GM21367 (cell line): ENCODE measurements around the gene TMCO4.

Experiments
- ATAC-seq: cut with Tn5 transposase; IDR thresholded peaks from one replicate; pipeline ENCODE4 v1.9.1; 2021; ENCODE audit not compliant: unreplicated experiment

The TMCO4 gene

DNA sequence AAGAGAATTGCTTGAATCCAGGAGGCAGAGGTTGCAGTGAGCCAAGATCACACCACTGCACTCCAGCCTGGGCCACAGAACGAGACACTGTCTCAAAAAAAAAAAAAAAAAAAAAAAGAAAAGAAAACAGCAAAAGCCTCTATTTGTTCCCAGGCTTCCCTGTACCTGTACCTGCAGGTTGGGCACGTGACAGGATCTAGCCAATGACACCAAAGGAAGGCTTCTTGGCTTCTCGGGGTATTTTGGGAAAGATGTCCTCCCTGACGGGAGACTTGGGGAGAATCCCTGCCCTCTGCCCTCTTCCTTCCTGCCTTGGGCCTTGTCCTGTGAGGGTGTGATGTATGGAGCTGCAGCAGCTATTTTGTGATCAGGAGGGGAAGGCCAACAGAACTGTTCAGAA lies 22.8 kb downstream of the TMCO4 start:
- no peak for ATAC-seq

DNA sequence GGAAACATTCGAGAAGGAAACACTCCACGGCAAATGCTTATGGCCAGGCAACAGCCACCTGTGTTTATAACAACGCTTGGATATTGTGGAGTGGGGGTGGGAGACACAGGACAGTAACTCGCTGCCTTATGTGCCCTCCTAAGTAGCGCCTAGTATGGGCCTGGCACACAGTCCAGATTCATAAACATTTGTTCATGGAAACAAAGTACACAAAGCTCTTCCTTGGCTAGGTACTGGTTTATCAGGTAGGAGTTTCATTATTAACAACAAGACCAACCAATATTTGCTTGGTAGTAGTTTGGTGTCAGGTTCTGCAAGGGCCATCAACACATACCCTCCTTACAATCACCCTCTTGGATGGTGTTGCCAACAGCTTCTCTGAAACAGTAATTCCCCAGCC lies 23.4 kb downstream of the TMCO4 start:
- no peak for ATAC-seq

DNA sequence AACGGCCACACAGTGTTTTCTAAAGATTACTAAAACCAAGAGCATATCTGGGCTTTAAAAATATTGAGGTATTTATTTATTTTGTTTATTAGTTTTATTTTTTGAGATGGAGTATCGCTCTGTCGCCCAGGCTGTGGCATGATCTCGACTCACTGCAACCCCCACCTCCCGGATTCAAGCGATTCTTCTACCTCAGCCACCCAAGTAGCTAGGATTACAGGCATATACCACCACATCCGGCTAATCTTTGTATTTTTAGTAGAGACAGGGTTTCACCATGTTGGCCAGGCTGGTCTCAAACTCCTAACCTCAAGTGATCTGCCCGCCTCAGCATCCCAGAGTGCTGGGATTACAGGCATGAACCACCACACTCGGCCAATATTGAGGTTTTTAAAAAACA lies 23.9 kb downstream of the TMCO4 start:
- ATAC-seq, result no peak

DNA sequence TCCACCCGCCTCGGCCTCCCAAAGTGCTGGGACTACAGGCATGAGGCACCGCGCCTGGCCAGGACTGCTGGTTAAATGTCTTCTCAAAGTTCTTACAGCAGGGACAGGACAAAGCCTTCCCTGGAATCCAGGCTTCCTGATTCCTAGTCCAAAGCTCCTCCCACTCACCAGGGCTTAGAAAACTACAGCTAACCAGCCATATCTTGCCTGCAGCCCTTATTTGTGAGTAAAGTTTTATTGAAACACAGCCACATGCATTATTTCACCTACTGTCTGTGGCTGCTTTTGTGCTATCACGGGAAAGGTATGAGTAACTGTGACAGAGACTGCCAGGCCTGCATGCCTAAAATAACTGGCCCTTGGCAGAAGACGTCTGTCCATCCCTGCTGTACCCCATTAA lies 24.4 kb downstream of the TMCO4 start:
- ATAC-seq, result no peak

DNA sequence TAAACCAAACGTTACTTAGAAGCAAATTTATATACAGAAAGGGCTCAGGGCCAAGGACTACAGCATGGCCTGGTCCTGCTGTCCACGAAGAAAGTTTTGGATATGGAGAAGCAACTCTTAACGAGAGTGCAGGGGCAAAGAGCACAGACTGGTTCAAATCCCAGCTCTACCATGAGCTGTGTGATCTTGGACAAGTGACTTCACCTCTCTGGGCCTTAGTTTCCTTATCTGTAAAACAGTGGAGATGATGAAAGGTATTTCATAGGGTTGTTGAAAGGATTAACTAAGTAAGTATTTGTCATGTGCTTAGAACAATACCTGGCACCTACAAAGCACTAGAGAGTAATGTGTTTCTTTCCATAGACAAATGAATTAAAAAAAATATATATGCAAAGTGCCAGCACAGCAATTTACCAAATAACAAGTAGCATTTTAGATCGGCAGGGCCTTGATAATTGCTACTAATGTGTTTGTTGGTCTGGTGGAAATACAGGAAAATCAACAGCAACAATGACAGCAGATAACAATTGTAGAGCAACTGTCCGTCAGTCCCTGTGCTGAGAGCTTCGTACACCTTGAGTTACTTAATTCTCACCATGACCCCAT lies 25.4 kb downstream of the TMCO4 start:
- ATAC-seq, result no peak

DNA sequence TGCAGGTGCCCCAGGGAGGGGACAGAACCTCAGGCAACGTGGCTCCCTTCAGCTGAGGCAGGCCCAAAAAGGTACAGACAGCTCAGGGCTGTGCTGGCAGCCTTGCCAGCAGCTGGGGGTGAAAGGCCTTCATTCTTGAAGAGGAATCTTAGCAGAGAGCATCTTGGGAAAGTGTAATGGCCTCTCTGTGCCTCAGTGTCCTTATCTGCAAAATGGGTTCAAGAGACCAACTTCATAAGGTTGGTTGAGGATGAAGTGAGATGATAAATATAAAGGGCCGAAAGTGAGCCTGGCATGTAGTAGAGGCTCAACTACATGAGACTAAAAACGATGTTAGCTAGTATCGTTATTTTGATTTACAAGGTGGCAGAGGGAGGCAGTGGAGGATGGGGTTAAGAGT lies 26.2 kb downstream of the TMCO4 start:
- no peak for ATAC-seq

DNA sequence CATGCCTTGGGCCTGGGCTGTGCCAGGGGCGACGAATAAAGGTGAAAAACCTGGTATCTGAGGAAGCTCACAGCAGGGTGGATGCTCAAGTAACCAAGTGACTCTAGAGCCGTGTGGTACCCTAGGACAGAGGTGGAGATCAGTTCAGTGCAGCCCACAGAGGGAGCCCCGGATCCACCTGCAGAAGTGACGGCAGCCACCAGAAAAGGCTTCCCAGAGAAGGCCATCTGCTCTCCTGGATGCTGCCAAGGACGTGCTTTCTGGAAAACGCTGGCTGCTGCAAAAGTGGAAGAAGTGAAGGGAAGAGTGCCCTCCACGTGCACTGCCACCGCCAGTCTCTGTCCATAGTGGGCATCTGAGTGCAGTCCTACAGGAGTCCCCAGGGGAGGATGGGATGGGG lies 27.7 kb downstream of the TMCO4 start:
- no peak for ATAC-seq

DNA sequence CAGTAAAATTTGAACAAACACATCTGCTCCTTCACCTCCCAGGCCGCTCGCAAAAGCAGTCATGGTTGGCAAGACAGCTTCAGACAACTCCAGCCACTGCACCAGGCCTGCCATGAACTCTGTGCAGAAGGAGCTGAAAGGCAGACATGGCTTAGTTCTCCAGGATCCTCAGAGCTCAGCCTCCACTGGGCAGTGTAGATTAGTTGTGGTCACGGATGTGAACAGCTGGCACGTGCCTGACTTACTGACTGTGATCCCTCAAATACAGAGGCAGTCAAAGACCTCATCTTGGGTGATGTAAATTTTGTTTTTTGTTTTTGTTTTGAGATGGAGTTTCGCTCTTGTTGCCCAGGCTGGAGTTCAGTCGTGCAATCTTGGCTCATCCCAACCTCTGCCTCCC lies 28.4 kb downstream of the TMCO4 start:
- no peak for ATAC-seq

DNA sequence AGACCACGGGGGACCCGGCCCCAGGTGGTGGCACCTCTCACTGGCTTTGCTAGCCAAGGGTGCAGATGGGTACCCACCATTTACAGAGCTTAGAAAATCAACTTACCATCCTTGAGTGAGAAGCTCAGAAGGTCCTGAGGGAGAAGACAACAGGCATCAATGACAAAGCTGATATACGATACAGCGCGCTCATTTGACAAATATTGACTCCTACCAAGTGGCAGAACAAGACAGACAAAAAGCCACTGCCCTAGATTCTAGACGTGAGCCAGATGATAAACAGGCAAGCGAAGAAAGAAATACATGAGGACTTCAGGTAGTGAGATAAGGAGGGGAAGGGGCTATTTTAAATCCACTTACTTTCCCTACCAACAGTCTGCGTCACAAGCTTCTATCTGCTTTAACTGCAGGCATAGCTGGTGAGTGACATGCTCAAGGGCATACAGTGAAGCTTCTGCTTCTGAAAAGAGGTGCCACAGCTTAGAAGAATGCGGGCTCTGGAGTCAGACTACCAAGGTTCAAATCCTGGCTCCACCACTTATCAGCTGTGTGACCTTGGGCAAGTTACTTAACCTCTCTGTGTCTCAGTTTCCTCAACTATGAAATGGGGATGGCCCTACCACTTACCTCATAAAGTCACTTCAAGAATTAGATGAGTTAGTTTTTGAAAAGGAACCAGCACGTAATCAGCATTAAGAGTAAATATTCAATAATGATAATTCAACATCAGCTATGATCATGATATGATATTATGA lies 29.1 kb downstream of the TMCO4 start:
- ATAC-seq, result no peak

DNA sequence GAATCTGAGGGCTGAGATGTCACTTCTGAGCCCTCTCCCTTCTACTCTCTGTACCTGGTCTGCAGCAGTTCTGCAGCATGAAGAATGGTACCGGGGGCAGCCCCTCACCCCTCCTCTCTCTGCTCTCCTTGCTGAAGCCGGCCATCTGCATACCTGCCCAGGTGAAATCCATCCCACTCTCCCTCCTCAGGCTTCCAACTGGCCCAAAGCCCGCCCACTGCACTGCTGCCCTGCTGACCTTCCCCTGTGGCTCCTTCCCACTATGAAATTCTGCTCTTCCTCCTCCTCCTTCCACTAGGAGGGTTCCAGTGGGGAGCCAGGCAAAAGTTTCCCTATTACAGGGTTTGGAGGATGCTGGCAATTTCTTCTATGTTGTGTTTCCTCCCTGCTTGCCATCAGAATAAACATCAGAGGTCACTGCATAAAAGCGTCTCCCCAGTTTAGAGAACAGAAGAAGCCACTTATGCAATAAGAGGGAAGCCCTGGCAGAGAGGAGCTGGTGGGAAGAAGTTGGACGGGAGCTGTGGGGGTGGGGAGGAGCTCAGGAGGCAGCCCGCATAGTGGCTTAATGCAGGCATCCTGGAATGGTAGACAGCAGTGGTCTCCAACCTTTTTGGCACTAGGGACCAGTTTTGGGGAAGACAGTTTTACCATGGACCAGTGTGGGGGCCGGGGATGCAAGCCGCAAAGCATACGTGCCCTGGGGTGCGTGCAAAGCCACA lies 30.3 kb downstream of the TMCO4 start:
- ATAC-seq, result no peak

DNA sequence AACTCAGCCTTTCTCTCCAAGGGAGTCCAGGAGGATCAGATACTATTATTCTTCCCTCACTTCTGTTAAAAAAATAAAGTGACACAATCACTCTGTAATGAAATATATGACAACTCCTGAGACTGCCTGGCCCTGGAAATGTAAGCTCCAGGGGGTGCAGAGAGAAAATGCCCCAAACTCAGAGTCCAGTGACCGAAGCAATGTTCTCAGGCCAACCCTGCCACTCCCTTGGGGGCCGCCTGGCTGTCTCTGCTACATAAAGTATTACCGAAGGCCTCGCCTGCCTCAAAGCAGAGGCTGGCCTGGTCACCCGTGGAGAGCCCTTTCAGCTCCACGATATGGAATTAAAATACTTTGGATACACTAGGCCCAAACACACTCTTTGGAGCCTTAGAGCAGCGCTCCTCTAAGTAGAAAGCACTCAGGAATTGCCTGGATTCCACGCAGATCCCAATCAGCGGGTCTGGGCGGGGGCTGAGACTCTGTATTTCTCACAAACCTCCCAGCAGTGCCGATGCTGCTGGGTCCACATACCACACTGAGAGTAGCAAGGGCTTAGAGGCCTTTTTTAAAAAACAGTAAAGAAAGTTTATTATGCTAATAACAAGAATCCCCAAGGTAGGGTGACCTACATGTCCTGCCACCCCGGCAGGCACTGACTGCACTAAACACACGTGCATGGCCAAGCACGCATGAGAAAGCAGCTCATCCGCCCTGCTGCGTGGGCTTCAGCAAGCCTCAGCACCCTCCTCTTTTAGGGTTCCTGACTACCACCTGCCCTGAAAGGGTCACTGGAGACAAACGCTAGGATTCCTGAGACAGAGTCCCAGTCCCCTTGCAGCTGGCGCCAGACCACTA lies 31.1 kb downstream of the TMCO4 start:
- no peak for ATAC-seq

DNA sequence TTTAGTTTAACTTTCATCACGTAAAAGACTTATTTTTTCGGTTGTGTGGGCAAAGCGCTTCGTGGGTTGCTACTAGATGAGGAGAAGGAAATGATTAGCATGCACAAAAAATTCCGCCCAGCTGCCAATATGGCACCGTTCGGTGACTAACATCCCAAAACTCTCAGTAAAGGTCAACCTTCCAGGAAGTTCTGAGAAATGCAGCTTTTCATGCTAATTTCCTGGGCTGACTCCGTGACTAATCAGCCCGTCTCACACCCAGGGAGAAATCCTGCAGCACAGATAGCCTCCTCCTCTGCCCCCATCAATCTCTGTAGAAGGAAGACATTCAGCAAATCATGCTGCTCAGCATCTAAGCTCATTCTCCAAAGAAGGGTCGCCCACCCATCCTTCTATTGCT lies 34.1 kb downstream of the TMCO4 start:
- no peak for ATAC-seq

DNA sequence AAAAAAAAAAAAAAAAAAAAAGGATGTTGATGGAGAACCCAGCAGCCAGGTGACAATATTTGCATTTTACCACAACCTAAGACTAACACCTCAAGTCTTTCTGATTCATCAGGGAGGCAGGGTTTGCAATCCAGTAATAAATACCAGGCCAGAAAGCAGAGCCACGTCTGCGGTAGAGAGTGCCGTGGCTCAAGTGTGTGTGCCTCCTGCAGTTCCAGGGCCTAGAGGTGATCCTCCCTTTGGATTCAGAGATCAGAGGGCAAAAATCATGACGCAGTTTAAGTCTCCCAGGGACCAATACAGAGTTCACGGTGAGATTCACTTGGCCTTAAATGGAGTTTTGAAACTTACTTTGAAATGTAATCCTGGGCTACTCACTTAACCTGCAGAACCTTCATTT lies 34.9 kb downstream of the TMCO4 start:
- no peak for ATAC-seq

DNA sequence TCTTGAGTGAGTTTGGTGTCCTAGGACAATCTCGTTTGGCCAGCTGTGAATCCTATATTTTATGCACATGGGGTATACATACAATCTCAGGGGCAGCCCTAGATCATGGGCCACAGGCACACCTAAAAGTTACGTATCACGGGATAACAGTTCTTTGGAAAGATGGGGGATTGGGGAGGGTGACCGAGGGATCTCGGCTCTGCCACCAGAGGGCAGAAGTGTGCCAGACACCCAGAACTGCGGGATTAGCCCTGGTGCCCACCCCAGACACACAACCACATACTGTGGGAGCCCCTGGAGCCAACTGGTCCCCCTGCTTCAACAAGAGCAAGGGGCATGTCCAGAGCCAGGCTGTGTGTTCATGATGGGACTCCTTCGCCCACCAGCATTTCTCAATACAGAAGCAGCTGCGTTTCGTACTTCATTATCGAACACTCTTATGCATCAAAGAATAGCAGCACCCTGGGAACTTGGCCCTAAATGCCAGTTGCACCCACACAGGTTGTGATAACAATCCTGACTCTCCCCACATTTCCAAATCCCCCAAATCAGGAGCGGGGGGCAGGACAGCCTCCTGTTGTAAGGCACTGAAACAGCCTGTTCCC lies 37.4 kb downstream of the TMCO4 start:
- ATAC-seq, result no peak

DNA sequence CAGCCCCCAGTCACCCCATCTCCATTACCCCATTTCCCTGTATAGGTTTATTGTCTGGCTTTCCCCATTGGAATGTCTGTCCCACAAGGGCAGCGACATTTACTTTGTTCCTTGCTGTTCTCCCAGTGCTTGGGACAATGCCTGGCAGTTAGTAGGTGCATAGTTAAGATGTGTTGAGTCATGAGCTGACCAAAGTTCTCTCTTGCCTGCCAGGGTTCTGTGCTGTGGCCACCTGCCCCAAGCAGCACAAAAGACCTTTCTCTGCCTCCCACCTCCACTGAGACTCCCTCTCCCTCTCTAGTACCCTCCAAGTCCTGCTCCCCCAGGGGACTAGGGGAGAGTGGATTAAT lies 40.0 kb downstream of the TMCO4 start:
- no peak for ATAC-seq

DNA sequence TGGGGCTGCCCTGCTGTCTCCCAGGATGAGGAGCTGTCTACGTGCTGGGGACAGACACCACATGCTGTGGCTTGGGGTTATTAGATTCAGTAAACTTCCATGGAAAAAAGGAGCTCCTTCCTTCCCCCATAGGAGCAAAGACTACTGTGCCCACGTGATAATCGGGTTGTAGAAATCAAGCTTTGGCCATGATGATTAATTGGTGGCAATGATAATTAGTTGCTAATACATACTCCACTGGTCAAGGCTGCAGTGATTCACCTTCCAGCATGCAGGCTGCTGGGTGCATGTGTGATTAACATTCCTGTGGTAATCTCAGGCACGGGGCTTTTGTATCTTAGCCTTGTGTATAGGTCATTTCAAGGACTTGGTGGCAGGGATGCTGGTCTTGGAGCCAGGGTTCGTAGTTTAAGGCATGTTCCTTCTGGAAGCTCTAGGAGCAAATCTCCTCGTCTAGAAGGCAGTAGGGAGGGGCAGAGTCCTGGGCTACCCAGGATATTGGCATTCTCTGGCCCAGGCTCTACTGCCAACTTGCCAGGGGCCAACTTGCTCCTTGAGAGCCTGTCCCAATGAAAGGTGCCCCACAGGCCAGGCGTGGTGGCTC lies 41.4 kb downstream of the TMCO4 start:
- ATAC-seq, result no peak

DNA sequence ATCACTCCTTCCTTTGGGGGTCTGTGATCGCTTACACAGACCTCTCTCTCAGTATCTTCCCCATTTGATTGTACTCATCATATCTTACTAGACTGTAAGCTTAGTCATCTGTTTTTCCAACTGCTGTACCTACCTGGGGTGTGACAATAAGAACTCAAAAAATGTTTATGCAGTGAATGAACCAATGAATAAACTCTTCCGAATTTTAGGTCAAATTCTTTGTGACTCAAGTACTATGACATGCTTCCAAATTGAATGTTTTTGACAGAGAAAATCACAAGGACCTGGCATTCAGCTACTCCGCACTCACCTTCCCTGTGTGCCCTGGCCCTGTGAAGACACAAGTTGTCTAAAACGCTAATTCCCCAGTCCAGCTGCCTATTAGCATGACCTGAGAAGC lies 42.1 kb downstream of the TMCO4 start:
- no peak for ATAC-seq

DNA sequence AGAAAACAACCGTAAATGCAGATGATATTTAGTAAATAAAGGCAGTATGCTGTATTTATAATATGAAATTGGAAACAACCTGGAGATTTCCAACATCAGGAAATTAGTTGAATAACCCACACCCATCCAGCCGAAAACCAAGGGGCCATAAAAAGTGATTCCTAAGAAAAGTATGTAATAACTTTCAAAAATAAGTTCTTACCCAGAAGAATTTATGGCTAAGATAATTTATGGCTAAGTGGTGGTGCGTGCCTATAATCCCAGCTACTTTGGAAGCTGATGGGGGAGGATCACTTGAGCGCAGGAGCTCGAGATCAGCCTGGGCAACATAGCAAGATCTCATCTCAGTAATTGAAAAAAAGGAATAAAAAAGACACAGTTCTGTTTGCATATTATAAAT lies 43.2 kb downstream of the TMCO4 start:
- ATAC-seq, result no peak

DNA sequence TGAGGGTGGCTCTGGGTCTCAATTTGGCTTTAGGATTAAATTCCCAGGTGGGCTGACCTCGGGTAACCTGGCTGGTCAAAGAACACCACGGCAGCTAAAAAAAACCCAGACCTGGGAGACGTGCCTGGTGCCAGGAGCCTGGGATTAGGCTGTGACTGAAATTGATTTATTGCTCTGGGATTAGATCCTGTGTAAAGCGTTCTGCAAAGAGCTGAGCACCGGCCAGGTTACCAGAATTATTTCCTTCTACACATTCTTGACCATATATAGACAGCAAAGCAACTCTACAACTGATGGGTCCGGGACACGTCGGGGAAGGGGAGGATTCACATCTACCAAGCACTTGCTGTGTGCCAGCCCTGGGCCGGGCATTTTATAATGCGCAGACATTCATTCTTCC lies 45.2 kb downstream of the TMCO4 start:
- no peak for ATAC-seq

DNA sequence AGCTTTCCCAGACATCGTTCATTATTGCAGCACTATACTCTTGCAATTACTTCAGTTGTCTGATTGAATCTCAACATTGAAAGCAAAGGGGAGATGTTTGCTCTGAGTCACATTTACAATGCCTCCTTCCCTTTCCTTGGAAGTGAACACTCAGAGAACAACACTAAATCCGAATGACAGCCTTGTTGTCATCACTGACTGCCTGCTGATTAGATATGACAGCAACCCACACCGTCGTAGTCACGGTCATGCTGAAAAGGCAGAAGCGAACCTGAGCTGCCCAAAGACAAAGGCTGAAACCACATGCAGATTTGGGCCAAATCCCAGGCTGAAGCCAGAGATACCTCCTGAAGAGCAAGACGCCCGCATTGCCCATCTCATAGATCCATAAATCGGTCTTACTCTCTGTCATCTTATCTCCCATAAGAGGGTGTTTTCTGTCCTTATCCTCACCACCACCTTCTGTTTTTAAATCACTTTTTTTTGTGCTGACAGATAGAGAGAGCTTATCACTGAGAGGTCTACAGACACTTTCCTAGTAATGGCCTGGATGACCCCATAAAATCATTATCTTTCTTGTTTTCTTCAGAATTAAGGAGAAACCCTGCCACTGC lies 47.5 kb downstream of the TMCO4 start:
- ATAC-seq, result no peak
